Trophoblast cell (in vitro differentiated cells and primary cell): Measurements from ENCODE around the gene PPFIBP2.

Experiments
- DNase-seq, 2 donors: peaks; one replicate each; pipeline ENCODE4 v3.0.0-alpha.2; 2016
- H2AFZ ChIP-seq: 2 replicates; pipeline ENCODE4 v1.6.1; 2013; ENCODE audit warnings: low read length, moderate library complexity, mild to moderate bottlenecking; ENCODE audit not compliant: insufficient read depth, poor library complexity
- H2AK5ac ChIP-seq: 2 replicates; pipeline ENCODE4 v1.6.1; 2013; ENCODE audit warnings: mild to moderate bottlenecking, low read length
- H2BK120ac ChIP-seq: 2 replicates; pipeline ENCODE4 v1.6.1; 2013; ENCODE audit warnings: low read length, mild to moderate bottlenecking, moderate library complexity; ENCODE audit not compliant: insufficient read depth, poor library complexity
- H2BK12ac ChIP-seq: 2 replicates; pipeline ENCODE4 v1.6.1; 2013; ENCODE audit warnings: mild to moderate bottlenecking, low read length, moderate library complexity
- H2BK5ac ChIP-seq: 2 replicates; pipeline ENCODE4 v1.6.1; 2013; ENCODE audit warnings: low read length, low read depth, moderate library complexity, mild to moderate bottlenecking; ENCODE audit not compliant: poor library complexity
- H3K14ac ChIP-seq: 2 replicates; pipeline ENCODE4 v1.6.1; 2013; ENCODE audit warnings: mild to moderate bottlenecking, low read length
- H3K18ac ChIP-seq: 2 replicates; pipeline ENCODE4 v1.6.1; 2013; ENCODE audit warnings: mild to moderate bottlenecking, low read length
- H3K23ac ChIP-seq: 2 replicates; pipeline ENCODE4 v1.6.1; 2013; ENCODE audit warnings: low read length
- H3K27ac ChIP-seq: 2 replicates; pipeline ENCODE4 v1.5.1; 2013; ENCODE audit warnings: low read depth, mild to moderate bottlenecking, inconsistent platforms, low read length, moderate library complexity
- H3K27me3 ChIP-seq: 2 replicates; pipeline ENCODE4 v1.6.1; 2013; ENCODE audit warnings: inconsistent platforms, mild to moderate bottlenecking, low read length, moderate library complexity; ENCODE audit not compliant: insufficient read depth
- H3K36me3 ChIP-seq, 2 experiments: 1 replicate in 1 of 2; 2 replicates in 1 of 2; pipeline ENCODE4 v1.6.1; 2013; ENCODE audit warnings: low read length in 2 of 2, mild to moderate bottlenecking in 2 of 2, moderate library complexity in 1 of 2; ENCODE audit not compliant: insufficient read depth in 2 of 2, control insufficient read depth in 1 of 2
- H3K4ac ChIP-seq: 2 replicates; pipeline ENCODE4 v1.6.1; 2013; ENCODE audit warnings: low read depth, mild to moderate bottlenecking, low read length, moderate library complexity
- H3K4me1 ChIP-seq, 2 experiments: 1 replicate in 1 of 2; 2 replicates in 1 of 2; pipeline ENCODE4 v1.6.1; 2013; ENCODE audit warnings: low read length in 2 of 2, mild to moderate bottlenecking in 2 of 2, moderate library complexity in 1 of 2; ENCODE audit not compliant: insufficient read depth in 2 of 2, control insufficient read depth in 1 of 2
- H3K4me2 ChIP-seq: 2 replicates; pipeline ENCODE4 v1.6.1; 2013; ENCODE audit warnings: inconsistent platforms, mild to moderate bottlenecking, low read length, moderate library complexity
- H3K4me3 ChIP-seq: 2 replicates; pipeline ENCODE4 v1.5.1; 2013; ENCODE audit warnings: mild to moderate bottlenecking, low read depth, low read length, inconsistent platforms
- H3K79me1 ChIP-seq: one replicate; pipeline ENCODE4 v1.6.1; 2013; ENCODE audit warnings: low read length
- H3K79me2 ChIP-seq: 2 replicates; pipeline ENCODE4 v1.6.1; 2013; ENCODE audit warnings: low read length, mild to moderate bottlenecking; ENCODE audit not compliant: control insufficient read depth, insufficient read depth, poor library complexity
- H3K9ac ChIP-seq: 2 replicates; pipeline ENCODE4 v1.6.1; 2013; ENCODE audit warnings: mild to moderate bottlenecking, low read length
- H3K9me3 ChIP-seq: 2 replicates; pipeline ENCODE4 v1.6.1; 2013; ENCODE audit warnings: low read depth, mild to moderate bottlenecking, control low read depth, inconsistent platforms, low read length; ENCODE audit not compliant: insufficient read depth
- H4K12ac ChIP-seq: 2 replicates; pipeline ENCODE4 v1.6.1; 2013; ENCODE audit warnings: low read depth, mild to moderate bottlenecking, low read length, moderate library complexity
- H4K8ac ChIP-seq: 2 replicates; pipeline ENCODE4 v1.6.1; 2013; ENCODE audit warnings: low read depth, mild to moderate bottlenecking, low read length, moderate library complexity
- H4K91ac ChIP-seq: one replicate; pipeline ENCODE4 v1.6.1; 2013; ENCODE audit warnings: low read depth, mild to moderate bottlenecking, low read length, moderate library complexity
- WGBS: extraction: QIAGEN DNeasy Blood & Tissue Kit; methylation state at CpG from one replicate; pipeline ENCODE4 v1.1.7; 2013; ENCODE audit warnings: missing lambda C conversion rate; ENCODE audit not compliant: insufficient read length, insufficient coverage; ENCODE audit errors: extremely low coverage; 5-methylcytosine and 5-hydroxymethylcytosine counted together

The PPFIBP2 gene

GRCh38 chr11:7613394-7613720, 99.6 kb downstream of the PPFIBP2 start:
- Histone ChIP-seq H4K91ac (peak overlapping the region; percentile 64), H2BK120ac (peak overlapping the region; percentile 27), H3K36me3 (peaks cover 0 to 6% of the 10 kb centered on the region in 2 experiments), H3K9me3 (no peaks in the 10 kb centered on the region), H3K18ac (no peak overlapping the region), H4K8ac (no peak overlapping the region), H3K79me2 (no peaks in the 10 kb centered on the region), H3K14ac (peak overlapping the region; percentile 37), H3K4me3 (no peak overlapping the region), H3K27ac (peak overlapping the region; percentile 76), H3K79me1 (peaks cover 4% of the 10 kb centered on the region), H3K4me2 (no peak overlapping the region), H3K23ac (no peak overlapping the region), H3K9ac (no peak overlapping the region), H3K4ac (no peak overlapping the region), H2AK5ac (no peak overlapping the region), H2BK5ac (peak overlapping the region; percentile 25), H2BK12ac (peak overlapping the region; percentile 67), H2AFZ (no peak overlapping the region), H3K4me1 (peaks cover 12 to 15% of the 10 kb centered on the region in 2 experiments), H4K12ac (no peak overlapping the region), H3K27me3 (no peaks in the 10 kb centered on the region)
- DNase-seq: peak; percentile 80 to 82
- no CpG with 5 or more reads among the region's 4 CpGs for WGBS

- Histone ChIP-seq H3K79me1 (peaks cover 4% of the 10 kb centered on the region), H3K36me3 (peaks cover 0 to 6% of the 10 kb centered on the region in 2 experiments), H2BK5ac (no peak overlapping the region), H2BK120ac (no peak overlapping the region), H3K27me3 (no peaks in the 10 kb centered on the region), H3K9me3 (no peaks in the 10 kb centered on the region), H2BK12ac (no peak overlapping the region), H3K9ac (no peak overlapping the region), H2AFZ (no peak overlapping the region), H4K91ac (no peak overlapping the region), H3K14ac (no peak overlapping the region), H3K4ac (no peak overlapping the region), H2AK5ac (no peak overlapping the region), H3K4me1 (peaks cover 12 to 13% of the 10 kb centered on the region in 2 experiments), H3K4me3 (no peak overlapping the region), H3K23ac (no peak overlapping the region), H4K12ac (no peak overlapping the region), H3K79me2 (no peaks in the 10 kb centered on the region), H3K4me2 (no peak overlapping the region), H3K18ac (no peak overlapping the region), H3K27ac (no peak overlapping the region), H4K8ac (no peak overlapping the region)
- DNase-seq: no peak
These were observed 100.9 kb downstream of the PPFIBP2 start for GRCh38 chr11:7614656-7615055.

- Histone ChIP-seq H3K4me1 (peaks cover 8 to 10% of the 10 kb centered on the region in 2 experiments), H3K9me3 (no peaks in the 10 kb centered on the region), H3K23ac (no peak overlapping the region), H2BK5ac (no peak overlapping the region), H3K27me3 (no peaks in the 10 kb centered on the region), H3K27ac (no peak overlapping the region), H3K14ac (no peak overlapping the region), H2AK5ac (no peak overlapping the region), H3K79me2 (no peaks in the 10 kb centered on the region), H4K12ac (no peak overlapping the region), H3K36me3 (peaks cover 3 to 10% of the 10 kb centered on the region in 2 experiments), H3K18ac (no peak overlapping the region), H4K8ac (no peak overlapping the region), H3K79me1 (peaks cover 4% of the 10 kb centered on the region), H2BK12ac (no peak overlapping the region), H3K4me2 (no peak overlapping the region), H2AFZ (no peak overlapping the region), H2BK120ac (no peak overlapping the region), H3K4me3 (no peak overlapping the region), H3K9ac (no peak overlapping the region), H4K91ac (no peak overlapping the region), H3K4ac (no peak overlapping the region)
- WGBS: no CpG with 5 or more reads among the region's 8 CpGs
- no peak for DNase-seq
These were observed 103.2 kb downstream of the PPFIBP2 start for GRCh38 chr11:7617032-7617431.

GRCh38 chr11:7619322-7619721, 105.5 kb downstream of the PPFIBP2 start:
- no peak overlapping the region for H2BK5ac ChIP-seq
- H3K23ac ChIP-seq: no peak overlapping the region
- H3K4me3 ChIP-seq: no peak overlapping the region
- H2BK12ac ChIP-seq: no peak overlapping the region
- no peak overlapping the region for H2AK5ac ChIP-seq
- no peak overlapping the region for H4K12ac ChIP-seq
- H4K91ac ChIP-seq: no peak overlapping the region
- H4K8ac ChIP-seq: no peak overlapping the region
- no peaks in the 10 kb centered on the region for H3K27me3 ChIP-seq
- H3K79me2 ChIP-seq: no peaks in the 10 kb centered on the region
- no peak overlapping the region for H3K18ac ChIP-seq
- no peaks in the 10 kb centered on the region for H3K4me1 ChIP-seq
- no peak overlapping the region for H3K27ac ChIP-seq
- no peak overlapping the region for H2AFZ ChIP-seq
- H3K14ac ChIP-seq: no peak overlapping the region
- H3K4me2 ChIP-seq: no peak overlapping the region
- no peaks in the 10 kb centered on the region for H3K9me3 ChIP-seq
- no peak overlapping the region for H3K4ac ChIP-seq
- H3K9ac ChIP-seq: no peak overlapping the region
- DNase-seq: no peak
- no CpG with 5 or more reads among the region's 3 CpGs for WGBS
- H2BK120ac ChIP-seq: no peak overlapping the region
- peaks cover 5 to 23% of the 10 kb centered on the region in 2 experiments for H3K36me3 ChIP-seq
- H3K79me1 ChIP-seq: no peaks in the 10 kb centered on the region
